WTC11 (cell line): ENCODE results near the gene BHLHE23. TPM values are rescaled to one million over a fixed set of nuclear protein-coding genes. Genes with fewer than 3 reads are reported as not detected.

Experiments
- ATAC-seq: fragments of 200-7000 bp; cut with Tn5 transposase; 2 replicates; pipeline ENCODE4 v1.10.0; 2021; ENCODE audit warnings: mild to moderate bottlenecking, moderate library complexity
- CTCF ChIA-PET: fragments of 300-600 bp; sonication (Branson Sonifier 250); formaldehyde crosslinking; loops from one replicate; lab custom pipeline; 2021; ENCODE audit warnings: antibody characterized with exemption; lab: Charles Lee
- POLR2A ChIA-PET: fragments of 350-600 bp; sonication (Branson Sonifier 250); formaldehyde crosslinking; loops from one replicate; lab custom pipeline; 2021; ENCODE audit warnings: antibody characterized with exemption; lab: Charles Lee
- DNase-seq: peaks from one replicate; pipeline ENCODE4 v3.0.0; 2021; ENCODE audit warnings: low spot score
- H3K27ac Mint-ChIP-seq: 2 replicates; pipeline ENCODE4 v1.8.0; 2021; ENCODE audit warnings: mixed read lengths
- H3K27me3 Mint-ChIP-seq: 2 replicates; pipeline ENCODE4 v1.8.0; 2021; ENCODE audit warnings: low read depth, mild to moderate bottlenecking, moderate library complexity, mixed read lengths
- H3K36me3 Mint-ChIP-seq: 2 replicates; pipeline ENCODE4 v1.8.0; 2021; ENCODE audit warnings: mixed read lengths
- H3K4me1 Mint-ChIP-seq: 2 replicates; pipeline ENCODE4 v1.8.0; 2022; ENCODE audit warnings: mixed read lengths
- H3K4me3 Mint-ChIP-seq: 2 replicates; pipeline ENCODE4 v1.8.0; 2021; ENCODE audit warnings: mild to moderate bottlenecking, moderate library complexity, mixed read lengths
- H3K9me3 Mint-ChIP-seq: 2 replicates; pipeline ENCODE4 v1.8.0; 2021; ENCODE audit warnings: mixed read lengths
- CREB1 ChIP-seq: sonication (generic); formaldehyde crosslinking; IDR thresholded peaks from 2 replicates; pipeline ENCODE4 v1.8.0; 2023; ENCODE audit warnings: mild to moderate bottlenecking, missing genetic modification reagents
- ESRRA ChIP-seq: sonication (generic); formaldehyde crosslinking; IDR thresholded peaks from 2 replicates; pipeline ENCODE4 v1.8.1; 2022; ENCODE audit warnings: mild to moderate bottlenecking, missing genetic modification reagents, borderline replicate concordance
- FOXK1 ChIP-seq: sonication (generic); formaldehyde crosslinking; IDR thresholded peaks from 2 replicates; pipeline ENCODE4 v1.8.0; 2022; ENCODE audit warnings: mild to moderate bottlenecking, moderate library complexity, missing genetic modification reagents
- JUN ChIP-seq: sonication (generic); formaldehyde crosslinking; IDR thresholded peaks from 2 replicates; pipeline ENCODE4 v1.8.0; 2023; ENCODE audit warnings: mild to moderate bottlenecking, missing genetic modification reagents
- MXD4 ChIP-seq: fragments of 250-450 bp; sonication (Bioruptor Pico); IDR thresholded peaks from 2 replicates; pipeline ENCODE4 v1.8.0; 2021; ENCODE audit warnings: mild to moderate bottlenecking, moderate library complexity, borderline replicate concordance
- NR3C1 ChIP-seq: sonication (generic); formaldehyde crosslinking; conservative IDR thresholded peaks from 2 replicates; pipeline ENCODE4 v1.8.1; 2023; ENCODE audit warnings: low read depth, mild to moderate bottlenecking, missing genetic modification reagents
- ZNF219 ChIP-seq: sonication (generic); formaldehyde crosslinking; IDR thresholded peaks from 2 replicates; pipeline ENCODE4 v1.8.0; 2023; ENCODE audit warnings: missing genetic modification reagents, mild to moderate bottlenecking, borderline replicate concordance
- ZNF232 ChIP-seq: sonication (generic); formaldehyde crosslinking; IDR thresholded peaks from 2 replicates; pipeline ENCODE4 v1.8.0; 2022; ENCODE audit warnings: mild to moderate bottlenecking, missing genetic modification reagents
- total RNA-seq: library from RNA; stranded (reverse); gene quantifications from 3 replicates; pipeline ENCODE4 v1.2.3, GENCODE V29; 2021
- TF ChIP-seq, protein P1 (sequence below): fragments of 250-450 bp; sonication (Bioruptor Pico); conservative IDR thresholded peaks from 2 replicates; pipeline ENCODE4 v1.9.0; 2021; ENCODE audit warnings: mild to moderate bottlenecking
- TF ChIP-seq, protein P2 (sequence below): fragments of 250-450 bp; sonication (Bioruptor Pico); IDR thresholded peaks from 2 replicates; pipeline ENCODE4 v1.9.0; 2021; ENCODE audit warnings: mild to moderate bottlenecking
- TF ChIP-seq, protein P3 (sequence below): fragments of 250-450 bp; sonication (Bioruptor Pico); IDR thresholded peaks from 2 replicates; pipeline ENCODE4 v1.8.0; 2021; ENCODE audit warnings: mild to moderate bottlenecking
- TF ChIP-seq, protein P4 (sequence below): sonication (generic); formaldehyde crosslinking; IDR thresholded peaks from 2 replicates; pipeline ENCODE4 v1.8.0; 2023; ENCODE audit warnings: missing genetic modification reagents, mild to moderate bottlenecking, borderline replicate concordance
- TF ChIP-seq, protein P5 (sequence below): sonication (generic); formaldehyde crosslinking; IDR thresholded peaks from 2 replicates; pipeline ENCODE4 v1.8.0; 2022; ENCODE audit warnings: mild to moderate bottlenecking, missing genetic modification reagents

The BHLHE23 gene
- total RNA-seq, 1 experiment from 2014 or later, result 1.3 TPM

DNA sequence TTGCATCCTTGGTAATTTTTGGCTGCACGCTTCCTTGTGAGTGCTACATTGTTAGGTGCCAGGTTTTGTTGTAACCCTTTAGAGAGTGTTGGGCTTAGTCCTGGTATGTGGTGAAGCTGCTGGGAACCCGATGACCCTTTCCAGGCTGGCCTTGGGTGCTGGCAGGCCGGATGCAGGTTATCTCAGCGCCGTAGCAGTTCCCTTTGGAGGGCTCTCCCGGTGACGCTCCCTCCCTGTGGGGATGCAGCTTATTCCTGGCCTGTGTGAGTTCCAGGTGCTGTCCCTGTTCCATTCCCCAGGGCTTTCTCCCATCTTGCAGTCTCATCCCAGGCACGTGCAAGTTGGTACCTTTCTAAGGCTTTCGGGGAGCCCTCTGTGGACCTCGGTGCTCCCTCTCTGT, 13.9 kb upstream of the BHLHE23 start:
- TF ChIP-seq, protein P1, sequence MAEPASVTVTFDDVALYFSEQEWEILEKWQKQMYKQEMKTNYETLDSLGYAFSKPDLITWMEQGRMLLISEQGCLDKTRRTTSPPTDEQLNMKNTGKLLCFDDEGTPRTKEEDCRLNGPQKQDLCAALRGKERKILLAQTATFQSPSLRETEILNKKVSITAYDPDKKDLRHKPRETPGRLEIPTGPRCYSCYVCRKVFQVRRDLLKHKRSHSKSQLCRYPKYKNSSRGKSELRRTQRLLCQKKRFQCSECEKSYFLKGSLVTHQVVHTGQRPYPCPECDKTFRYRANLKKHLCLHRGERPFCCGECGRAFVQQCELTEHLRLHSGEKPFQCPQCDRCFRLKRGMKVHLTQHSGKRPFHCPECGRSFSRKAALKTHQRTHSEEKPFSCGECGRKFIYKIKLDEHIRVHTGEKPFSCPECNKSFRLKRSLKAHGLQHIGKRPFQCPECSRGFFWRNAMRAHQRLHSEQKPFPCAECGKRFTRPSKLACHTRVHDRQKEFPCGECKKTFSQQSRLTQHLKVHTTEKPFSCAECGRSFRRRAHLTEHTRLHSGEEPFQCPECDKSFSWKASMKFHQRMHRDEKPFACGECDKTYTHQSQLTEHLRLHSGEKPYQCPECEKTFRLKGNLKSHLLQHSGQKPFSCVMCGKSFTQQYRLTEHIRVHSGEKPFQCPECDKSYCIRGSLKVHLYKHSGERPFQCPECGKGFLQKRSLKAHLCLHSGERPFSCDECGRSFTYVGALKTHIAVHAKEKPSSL, result no peak
- TF ChIP-seq, protein P2, sequence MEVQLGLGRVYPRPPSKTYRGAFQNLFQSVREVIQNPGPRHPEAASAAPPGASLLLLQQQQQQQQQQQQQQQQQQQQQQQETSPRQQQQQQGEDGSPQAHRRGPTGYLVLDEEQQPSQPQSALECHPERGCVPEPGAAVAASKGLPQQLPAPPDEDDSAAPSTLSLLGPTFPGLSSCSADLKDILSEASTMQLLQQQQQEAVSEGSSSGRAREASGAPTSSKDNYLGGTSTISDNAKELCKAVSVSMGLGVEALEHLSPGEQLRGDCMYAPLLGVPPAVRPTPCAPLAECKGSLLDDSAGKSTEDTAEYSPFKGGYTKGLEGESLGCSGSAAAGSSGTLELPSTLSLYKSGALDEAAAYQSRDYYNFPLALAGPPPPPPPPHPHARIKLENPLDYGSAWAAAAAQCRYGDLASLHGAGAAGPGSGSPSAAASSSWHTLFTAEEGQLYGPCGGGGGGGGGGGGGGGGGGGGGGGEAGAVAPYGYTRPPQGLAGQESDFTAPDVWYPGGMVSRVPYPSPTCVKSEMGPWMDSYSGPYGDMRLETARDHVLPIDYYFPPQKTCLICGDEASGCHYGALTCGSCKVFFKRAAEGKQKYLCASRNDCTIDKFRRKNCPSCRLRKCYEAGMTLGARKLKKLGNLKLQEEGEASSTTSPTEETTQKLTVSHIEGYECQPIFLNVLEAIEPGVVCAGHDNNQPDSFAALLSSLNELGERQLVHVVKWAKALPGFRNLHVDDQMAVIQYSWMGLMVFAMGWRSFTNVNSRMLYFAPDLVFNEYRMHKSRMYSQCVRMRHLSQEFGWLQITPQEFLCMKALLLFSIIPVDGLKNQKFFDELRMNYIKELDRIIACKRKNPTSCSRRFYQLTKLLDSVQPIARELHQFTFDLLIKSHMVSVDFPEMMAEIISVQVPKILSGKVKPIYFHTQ (CRISPR knock-in tag), result no peak
- TF ChIP-seq JUN (no peak), FOXK1 (CRISPR knock-in tag) (no peak), ZNF232 (CRISPR knock-in tag) (no peak), CREB1 (CRISPR knock-in tag) (no peak)
- Mint-ChIP-seq H3K4me3 (no peak overlapping the region), H3K27ac (no peak overlapping the region), H3K27me3 (peaks cover 3% of the 10 kb centered on the region), H3K36me3 (peaks cover 7% of the 10 kb centered on the region), H3K9me3 (peaks cover 10% of the 10 kb centered on the region), H3K4me1 (peaks cover 7% of the 10 kb centered on the region)
- POLR2A ChIA-PET, result no interaction called here
- CTCF ChIA-PET, result no interaction called here
- DNase-seq (no peak), ATAC-seq (no peak)

DNA sequence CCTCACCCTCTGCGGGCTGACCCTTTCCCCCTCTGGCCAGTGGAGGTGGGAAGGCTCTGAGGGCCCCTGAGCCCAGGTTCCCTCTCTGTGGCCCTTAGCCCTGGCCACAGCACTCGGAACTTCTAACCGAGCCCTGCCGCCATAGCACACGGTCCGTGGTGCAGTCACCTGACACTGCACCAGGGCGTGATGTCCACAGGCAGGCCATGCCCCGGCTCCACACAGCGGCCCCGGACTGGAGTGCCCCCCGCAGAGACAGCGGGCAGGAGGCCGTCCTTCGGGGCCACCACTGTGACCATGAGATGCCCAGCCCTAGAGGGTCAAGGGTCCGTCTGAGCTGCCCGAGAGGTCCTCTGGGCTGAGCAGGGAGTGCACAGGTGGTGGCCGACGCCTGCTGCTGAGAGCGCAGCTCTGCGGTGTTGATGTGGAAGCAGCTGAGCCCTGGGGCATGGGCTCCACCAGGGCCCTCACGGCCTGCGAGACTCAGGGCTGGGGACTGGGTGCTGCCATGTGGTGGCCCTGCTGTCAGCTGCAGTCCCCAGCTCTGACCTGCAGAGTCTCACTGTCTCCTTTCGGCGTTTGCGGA, 11.2 kb upstream of the BHLHE23 start:
- Mint-ChIP-seq H3K4me1 (peaks cover 19% of the 10 kb centered on the region), H3K27me3 (peaks cover 18% of the 10 kb centered on the region), H3K9me3 (peaks cover 22% of the 10 kb centered on the region), H3K36me3 (peaks cover 18% of the 10 kb centered on the region), H3K4me3 (no peak overlapping the region), H3K27ac (no peak overlapping the region)
- DNase-seq (peak; percentile 10), ATAC-seq (no peak)
- ChIA-PET CTCF (interaction anchor here (1.0 kb wide), 1 partner anchor 9 kb away, joined by 3 read pairs; no protein-coding TSS in a partner anchor), POLR2A (no interaction called here)
- TF ChIP-seq, protein P3, sequence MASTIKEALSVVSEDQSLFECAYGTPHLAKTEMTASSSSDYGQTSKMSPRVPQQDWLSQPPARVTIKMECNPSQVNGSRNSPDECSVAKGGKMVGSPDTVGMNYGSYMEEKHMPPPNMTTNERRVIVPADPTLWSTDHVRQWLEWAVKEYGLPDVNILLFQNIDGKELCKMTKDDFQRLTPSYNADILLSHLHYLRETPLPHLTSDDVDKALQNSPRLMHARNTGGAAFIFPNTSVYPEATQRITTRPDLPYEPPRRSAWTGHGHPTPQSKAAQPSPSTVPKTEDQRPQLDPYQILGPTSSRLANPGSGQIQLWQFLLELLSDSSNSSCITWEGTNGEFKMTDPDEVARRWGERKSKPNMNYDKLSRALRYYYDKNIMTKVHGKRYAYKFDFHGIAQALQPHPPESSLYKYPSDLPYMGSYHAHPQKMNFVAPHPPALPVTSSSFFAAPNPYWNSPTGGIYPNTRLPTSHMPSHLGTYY (CRISPR knock-in tag), result no peak
- TF ChIP-seq ESRRA (CRISPR knock-in tag), result no peak
- no peak for TF ChIP-seq MXD4 (CRISPR knock-in tag)
- no peak for TF ChIP-seq NR3C1 (CRISPR knock-in tag)
- TF ChIP-seq ZNF219 (CRISPR knock-in tag), result no peak
- TF ChIP-seq, protein P4, sequence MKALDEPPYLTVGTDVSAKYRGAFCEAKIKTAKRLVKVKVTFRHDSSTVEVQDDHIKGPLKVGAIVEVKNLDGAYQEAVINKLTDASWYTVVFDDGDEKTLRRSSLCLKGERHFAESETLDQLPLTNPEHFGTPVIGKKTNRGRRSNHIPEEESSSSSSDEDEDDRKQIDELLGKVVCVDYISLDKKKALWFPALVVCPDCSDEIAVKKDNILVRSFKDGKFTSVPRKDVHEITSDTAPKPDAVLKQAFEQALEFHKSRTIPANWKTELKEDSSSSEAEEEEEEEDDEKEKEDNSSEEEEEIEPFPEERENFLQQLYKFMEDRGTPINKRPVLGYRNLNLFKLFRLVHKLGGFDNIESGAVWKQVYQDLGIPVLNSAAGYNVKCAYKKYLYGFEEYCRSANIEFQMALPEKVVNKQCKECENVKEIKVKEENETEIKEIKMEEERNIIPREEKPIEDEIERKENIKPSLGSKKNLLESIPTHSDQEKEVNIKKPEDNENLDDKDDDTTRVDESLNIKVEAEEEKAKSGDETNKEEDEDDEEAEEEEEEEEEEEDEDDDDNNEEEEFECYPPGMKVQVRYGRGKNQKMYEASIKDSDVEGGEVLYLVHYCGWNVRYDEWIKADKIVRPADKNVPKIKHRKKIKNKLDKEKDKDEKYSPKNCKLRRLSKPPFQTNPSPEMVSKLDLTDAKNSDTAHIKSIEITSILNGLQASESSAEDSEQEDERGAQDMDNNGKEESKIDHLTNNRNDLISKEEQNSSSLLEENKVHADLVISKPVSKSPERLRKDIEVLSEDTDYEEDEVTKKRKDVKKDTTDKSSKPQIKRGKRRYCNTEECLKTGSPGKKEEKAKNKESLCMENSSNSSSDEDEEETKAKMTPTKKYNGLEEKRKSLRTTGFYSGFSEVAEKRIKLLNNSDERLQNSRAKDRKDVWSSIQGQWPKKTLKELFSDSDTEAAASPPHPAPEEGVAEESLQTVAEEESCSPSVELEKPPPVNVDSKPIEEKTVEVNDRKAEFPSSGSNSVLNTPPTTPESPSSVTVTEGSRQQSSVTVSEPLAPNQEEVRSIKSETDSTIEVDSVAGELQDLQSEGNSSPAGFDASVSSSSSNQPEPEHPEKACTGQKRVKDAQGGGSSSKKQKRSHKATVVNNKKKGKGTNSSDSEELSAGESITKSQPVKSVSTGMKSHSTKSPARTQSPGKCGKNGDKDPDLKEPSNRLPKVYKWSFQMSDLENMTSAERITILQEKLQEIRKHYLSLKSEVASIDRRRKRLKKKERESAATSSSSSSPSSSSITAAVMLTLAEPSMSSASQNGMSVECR (CRISPR knock-in tag), result no peak
- TF ChIP-seq, protein P5, sequence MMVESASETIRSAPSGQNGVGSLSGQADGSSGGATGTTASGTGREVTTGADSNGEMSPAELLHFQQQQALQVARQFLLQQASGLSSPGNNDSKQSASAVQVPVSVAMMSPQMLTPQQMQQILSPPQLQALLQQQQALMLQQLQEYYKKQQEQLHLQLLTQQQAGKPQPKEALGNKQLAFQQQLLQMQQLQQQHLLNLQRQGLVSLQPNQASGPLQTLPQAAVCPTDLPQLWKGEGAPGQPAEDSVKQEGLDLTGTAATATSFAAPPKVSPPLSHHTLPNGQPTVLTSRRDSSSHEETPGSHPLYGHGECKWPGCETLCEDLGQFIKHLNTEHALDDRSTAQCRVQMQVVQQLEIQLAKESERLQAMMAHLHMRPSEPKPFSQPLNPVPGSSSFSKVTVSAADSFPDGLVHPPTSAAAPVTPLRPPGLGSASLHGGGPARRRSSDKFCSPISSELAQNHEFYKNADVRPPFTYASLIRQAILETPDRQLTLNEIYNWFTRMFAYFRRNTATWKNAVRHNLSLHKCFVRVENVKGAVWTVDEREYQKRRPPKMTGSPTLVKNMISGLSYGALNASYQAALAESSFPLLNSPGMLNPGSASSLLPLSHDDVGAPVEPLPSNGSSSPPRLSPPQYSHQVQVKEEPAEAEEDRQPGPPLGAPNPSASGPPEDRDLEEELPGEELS (CRISPR knock-in tag), result no peak
